GM13977 (cell line): Measurements from ENCODE around the gene TLX1.
A peak's percentile ranks its signal among the peaks of the same experiment; 100 is the strongest.

Experiments
- DNase-seq: peaks from one replicate; pipeline ENCODE4 v3.0.0; 2012; ENCODE audit warnings: low spot score
- in situ Hi-C: fragments of 300-500 bp; cut with MboI; formaldehyde crosslinking; loops from one replicate; pipeline ENCODE4 v1.12.0; 2022; ENCODE audit warnings: low sequenced_read_pairs, low pct_unique_long_range_greater_than_20kb, mixed read lengths, inconsistent platforms; ENCODE audit not compliant: unreplicated experiment
- TF ChIP-seq, protein P1 (sequence below): IDR thresholded peaks from 2 replicates; pipeline ENCODE4 v1.5.1; 2012; ENCODE audit warnings: mild to moderate bottlenecking, control low read depth; ENCODE audit not compliant: insufficient read depth; ENCODE audit errors: extremely low read depth, missing control alignments

TLX1 gene

GRCh38 chr10:101123815-101124617 is 7.1 kb upstream of the TLX1 start:
- TF ChIP-seq, protein P1, sequence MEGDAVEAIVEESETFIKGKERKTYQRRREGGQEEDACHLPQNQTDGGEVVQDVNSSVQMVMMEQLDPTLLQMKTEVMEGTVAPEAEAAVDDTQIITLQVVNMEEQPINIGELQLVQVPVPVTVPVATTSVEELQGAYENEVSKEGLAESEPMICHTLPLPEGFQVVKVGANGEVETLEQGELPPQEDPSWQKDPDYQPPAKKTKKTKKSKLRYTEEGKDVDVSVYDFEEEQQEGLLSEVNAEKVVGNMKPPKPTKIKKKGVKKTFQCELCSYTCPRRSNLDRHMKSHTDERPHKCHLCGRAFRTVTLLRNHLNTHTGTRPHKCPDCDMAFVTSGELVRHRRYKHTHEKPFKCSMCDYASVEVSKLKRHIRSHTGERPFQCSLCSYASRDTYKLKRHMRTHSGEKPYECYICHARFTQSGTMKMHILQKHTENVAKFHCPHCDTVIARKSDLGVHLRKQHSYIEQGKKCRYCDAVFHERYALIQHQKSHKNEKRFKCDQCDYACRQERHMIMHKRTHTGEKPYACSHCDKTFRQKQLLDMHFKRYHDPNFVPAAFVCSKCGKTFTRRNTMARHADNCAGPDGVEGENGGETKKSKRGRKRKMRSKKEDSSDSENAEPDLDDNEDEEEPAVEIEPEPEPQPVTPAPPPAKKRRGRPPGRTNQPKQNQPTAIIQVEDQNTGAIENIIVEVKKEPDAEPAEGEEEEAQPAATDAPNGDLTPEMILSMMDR, result no peak
- DNase-seq, result no peak
- in situ Hi-C loops, result no loop called here

GRCh38 chr10:101124933-101125332 is 6.2 kb upstream of the TLX1 start:
- TF ChIP-seq, protein P1, result no peak
- DNase-seq, result no peak
- in situ Hi-C loops, result loop anchor here (25.0 kb wide), 2 partner anchors 388 to 1588 kb away; partner anchors contain the start of genes NKX2-3 and PAX2

DNA sequence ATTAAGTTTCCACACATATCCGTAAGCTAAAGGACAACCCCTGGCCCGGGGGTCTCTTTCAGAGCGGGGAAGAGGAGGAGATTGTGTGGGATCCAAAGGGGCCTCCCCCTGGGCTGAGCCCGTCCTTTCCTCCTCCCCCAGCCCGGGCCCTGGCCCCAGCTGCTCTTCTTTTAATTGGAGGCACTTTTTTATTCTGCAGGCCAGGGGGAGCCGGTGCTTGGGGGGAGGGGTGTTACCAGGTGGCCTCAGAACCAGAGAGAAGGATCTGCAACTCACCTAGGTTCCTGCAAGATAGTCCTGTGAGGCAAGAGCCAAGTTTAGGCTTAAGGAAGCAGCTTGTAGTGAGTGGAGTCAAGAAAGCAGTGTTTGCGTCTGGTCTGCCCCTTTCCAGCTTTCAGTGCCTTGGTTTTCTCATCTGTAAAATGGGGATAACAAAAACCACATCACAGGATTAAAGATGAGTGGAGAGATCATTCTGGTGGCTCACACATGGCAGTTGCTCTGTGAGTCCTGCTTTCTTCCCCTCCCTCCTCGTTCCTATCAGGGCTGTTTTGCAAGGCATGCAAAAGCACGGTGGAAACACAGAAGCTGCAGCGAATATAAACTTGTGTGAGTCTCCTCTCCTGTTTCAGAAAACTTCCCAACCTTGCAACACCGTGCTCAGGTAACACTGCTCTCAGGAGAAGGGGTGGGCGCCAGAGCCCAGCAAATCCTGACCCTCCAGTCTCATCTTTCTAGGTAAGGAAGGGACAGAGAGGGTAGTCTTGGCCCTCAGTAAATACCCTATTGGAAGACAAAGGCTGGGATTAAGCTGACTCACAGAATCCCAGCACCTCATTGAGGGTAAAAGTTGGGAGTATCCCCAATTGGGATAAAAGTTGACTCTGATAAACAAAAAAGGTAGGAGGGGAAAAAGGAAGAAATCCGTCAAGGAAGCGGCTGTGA is 4.1 kb upstream of the TLX1 start:
- no peak for DNase-seq
- TF ChIP-seq, protein P1, result no peak
- in situ Hi-C loops, result loop anchor here (25.0 kb wide), 2 partner anchors 390 to 1590 kb away; partner anchors contain the start of genes NKX2-3 and PAX2

DNA sequence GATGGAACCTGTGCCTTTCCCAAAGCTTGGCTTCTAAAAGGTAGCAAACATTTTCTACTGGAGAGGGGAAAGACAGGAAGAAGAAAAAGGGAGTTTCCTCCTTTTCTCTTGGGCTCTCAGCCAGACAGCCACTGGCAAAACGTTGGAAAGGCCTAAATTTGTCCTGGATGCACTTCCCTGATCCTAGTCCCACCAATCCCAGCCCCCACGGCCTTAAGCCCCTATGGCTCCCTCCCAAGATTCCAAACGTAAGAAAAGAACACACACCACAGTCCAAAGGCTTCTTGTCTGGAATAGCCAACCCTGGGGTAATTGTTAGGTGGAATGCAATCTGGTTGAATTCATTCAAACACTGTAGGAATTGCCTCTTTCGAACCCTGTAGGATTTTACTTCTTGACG is 959 bp upstream of the TLX1 start:
- TF ChIP-seq, protein P1, result no peak
- in situ Hi-C loops, result loop anchor here (10.0 to 25.0 kb wide), 3 partner anchors 85 to 1593 kb away; partner anchors contain the start of genes NKX2-3 and PAX2
- DNase-seq, result no peak

DNA sequence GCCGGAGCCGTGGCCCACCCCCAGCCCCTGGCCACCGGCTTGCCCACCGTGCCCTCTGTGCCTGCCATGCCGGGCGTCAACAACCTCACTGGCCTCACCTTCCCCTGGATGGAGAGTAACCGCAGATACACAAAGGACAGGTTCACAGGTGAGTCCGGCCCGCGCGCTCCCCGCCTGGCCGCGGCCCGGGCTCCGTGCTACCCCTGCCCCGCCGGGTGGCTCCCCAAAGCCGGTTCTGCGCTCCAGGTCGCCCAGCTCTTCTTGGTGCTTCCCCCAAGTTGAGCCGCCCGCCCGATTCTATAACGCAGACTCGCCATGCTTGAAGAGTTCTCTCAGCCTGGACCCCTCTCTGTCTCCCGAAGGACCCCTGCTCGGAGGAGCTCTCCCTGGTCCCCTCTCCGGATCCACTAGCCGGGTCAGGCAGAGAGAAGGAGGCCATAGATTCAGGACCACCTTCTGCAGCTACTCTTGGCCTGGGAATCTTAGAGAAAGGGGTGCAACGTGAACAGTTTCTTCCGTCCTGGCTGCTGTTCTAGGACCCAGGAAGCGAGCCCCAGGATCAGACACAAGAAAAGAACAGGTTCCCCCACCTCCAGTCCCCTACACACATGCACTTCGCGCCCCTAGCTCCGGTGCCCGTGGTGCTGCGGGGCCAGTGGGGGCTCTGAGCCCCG is 999 bp downstream of the TLX1 start:
- in situ Hi-C loops, result loop anchor here (10.0 to 25.0 kb wide), 3 partner anchors 83 to 1595 kb away; partner anchors contain the start of genes NKX2-3 and PAX2
- TF ChIP-seq, protein P1, result no peak
- DNase-seq, result peak; percentile 49
